Muscle of leg (tissue), 11 donors: Measurements from ENCODE around the gene ZNF282. TPM values are rescaled to one million over a fixed set of nuclear protein-coding genes. Genes with fewer than 3 reads are reported as not detected.
A peak's percentile ranks its signal among the peaks of the same experiment; 100 is the strongest.

Experiments
- DNase-seq: peaks from one replicate; pipeline ENCODE4 v3.0.0; 2013
- H3K27ac ChIP-seq: one replicate; pipeline ENCODE4 v1.5.1; 2013; ENCODE audit warnings: mild to moderate bottlenecking, low read length, control low read depth
- H3K27me3 ChIP-seq: one replicate; pipeline ENCODE4 v1.6.1; 2013; ENCODE audit warnings: low read length; ENCODE audit not compliant: control insufficient read depth, insufficient read depth
- H3K36me3 ChIP-seq: one replicate; pipeline ENCODE4 v1.6.1; 2013; ENCODE audit warnings: low read length; ENCODE audit not compliant: control insufficient read depth, insufficient read depth
- H3K4me1 ChIP-seq: one replicate; pipeline ENCODE4 v1.6.1; 2013; ENCODE audit warnings: low read length; ENCODE audit not compliant: control insufficient read depth, insufficient read depth
- H3K4me3 ChIP-seq: one replicate; pipeline ENCODE4 v1.5.1; 2013; ENCODE audit warnings: low read length, control low read depth
- H3K9me3 ChIP-seq: replicated peaks from 2 replicates; pipeline ENCODE4 v1.6.1; 2013; ENCODE audit warnings: low read depth, low read length; ENCODE audit not compliant: control insufficient read depth
- WGBS: methylation state at CpG from one replicate; pipeline ENCODE4 v1.1.5; 2013; ENCODE audit warnings: missing lambda C conversion rate; ENCODE audit not compliant: insufficient coverage; 5-methylcytosine and 5-hydroxymethylcytosine counted together
- polyA plus RNA-seq, 8 donors: library from polyadenylated mRNA; unstranded; fragments of 120-200 nt; gene quantifications; one replicate each; pipeline versions ENCODE4 v1.2.1 to v1.2.3, GENCODE V29; 2013; ENCODE audit warnings: inconsistent platforms in 1 of 8, low replicate concordance in 1 of 8; ENCODE audit not compliant: insufficient read length in 8 of 8, insufficient read depth in 1 of 8
- total RNA-seq: library from RNA; stranded (reverse); fragments of 120-200 nt; gene quantifications from one replicate; pipeline ENCODE4 v1.2.4, GENCODE V29; 2013

Gene ZNF282
- total and polyA plus RNA-seq, 9 donors, result 13.3 to 20.8 (median 18.8) TPM

- Histone ChIP-seq H3K9me3 (no peaks in the 10 kb centered on the region), H3K27ac (no peak overlapping the region), H3K4me3 (no peak overlapping the region), H3K27me3 (peaks cover 5% of the 10 kb centered on the region), H3K36me3 (no peaks in the 10 kb centered on the region), H3K4me1 (no peaks in the 10 kb centered on the region)
- 100% methylated on average over 1 of the region's 12 CpGs for WGBS
- DNase-seq, result no peak
These were observed 6.6 kb upstream of the ZNF282 start for GRCh38 chr7:149188637-149189259.

GRCh38 chr7:149191851-149192250 is 3.5 kb upstream of the ZNF282 start:
- Histone ChIP-seq H3K36me3 (no peaks in the 10 kb centered on the region), H3K9me3 (no peaks in the 10 kb centered on the region), H3K4me3 (no peak overlapping the region), H3K4me1 (peaks cover 12% of the 10 kb centered on the region), H3K27ac (no peak overlapping the region), H3K27me3 (peaks cover 5% of the 10 kb centered on the region)
- WGBS, result 22% methylated on average over 2 of the region's 5 CpGs
- DNase-seq, result no peak

- Histone ChIP-seq H3K27me3 (peaks cover 3% of the 10 kb centered on the region), H3K4me1 (peaks cover 17% of the 10 kb centered on the region), H3K27ac (peak overlapping the region; percentile 89), H3K4me3 (peak overlapping the region; percentile 91), H3K36me3 (peaks cover 19% of the 10 kb centered on the region), H3K9me3 (no peaks in the 10 kb centered on the region)
- no peak for DNase-seq
- WGBS, result 70% methylated on average over 3 of the region's 4 CpGs
These were observed 557 bp upstream of the ZNF282 start for GRCh38 chr7:149194799-149195179.

- H3K27ac ChIP-seq, result peak overlapping the region; percentile 51
- peaks cover 33% of the 10 kb centered on the region for H3K36me3 ChIP-seq
- H3K9me3 ChIP-seq, result no peaks in the 10 kb centered on the region
- no peak for DNase-seq
- 0% methylated on average over 7 of the region's 17 CpGs for WGBS
- H3K27me3 ChIP-seq, result peaks cover 3% of the 10 kb centered on the region
- H3K4me3 ChIP-seq, result peak overlapping the region; percentile 75
- H3K4me1 ChIP-seq, result peaks cover 17% of the 10 kb centered on the region
These were observed 882 bp downstream of the ZNF282 start for GRCh38 chr7:149196151-149196704.

GRCh38 chr7:149196705-149197171 is 1.4 kb downstream of the ZNF282 start:
- Histone ChIP-seq H3K4me3 (peak overlapping the region; percentile 75), H3K4me1 (peaks cover 17% of the 10 kb centered on the region), H3K9me3 (no peaks in the 10 kb centered on the region), H3K27ac (peak overlapping the region; percentile 20), H3K27me3 (peaks cover under 1% of the 10 kb centered on the region), H3K36me3 (peaks cover 38% of the 10 kb centered on the region)
- 17% methylated on average over 5 of the region's 7 CpGs for WGBS
- DNase-seq, result no peak

GRCh38 chr7:149197675-149198074 is 2.3 kb downstream of the ZNF282 start:
- H3K4me1 ChIP-seq, result peaks cover 17% of the 10 kb centered on the region
- no peaks in the 10 kb centered on the region for H3K9me3 ChIP-seq
- no peak overlapping the region for H3K27ac ChIP-seq
- no peak overlapping the region for H3K4me3 ChIP-seq
- no peak for DNase-seq
- H3K36me3 ChIP-seq, result peaks cover 44% of the 10 kb centered on the region
- no peaks in the 10 kb centered on the region for H3K27me3 ChIP-seq
- WGBS, result 88% methylated on average over 2 of the region's 4 CpGs

- no peaks in the 10 kb centered on the region for H3K27me3 ChIP-seq
- 93% methylated on average over 22 of the region's 22 CpGs for WGBS
- no peak overlapping the region for H3K4me3 ChIP-seq
- DNase-seq, result no peak
- no peak overlapping the region for H3K27ac ChIP-seq
- no peaks in the 10 kb centered on the region for H3K9me3 ChIP-seq
- H3K36me3 ChIP-seq, result peaks cover 50% of the 10 kb centered on the region
- peaks cover 17% of the 10 kb centered on the region for H3K4me1 ChIP-seq
These were observed 2.9 kb downstream of the ZNF282 start for GRCh38 chr7:149198161-149198816.

GRCh38 chr7:149199234-149199995 is 4.1 kb downstream of the ZNF282 start:
- H3K36me3 ChIP-seq, result peaks cover 61% of the 10 kb centered on the region
- H3K27ac ChIP-seq, result no peak overlapping the region
- no peak overlapping the region for H3K4me3 ChIP-seq
- WGBS, result 86% methylated on average over 6 of the region's 6 CpGs
- H3K9me3 ChIP-seq, result no peaks in the 10 kb centered on the region
- H3K27me3 ChIP-seq, result no peaks in the 10 kb centered on the region
- DNase-seq, result no peak
- H3K4me1 ChIP-seq, result peaks cover 17% of the 10 kb centered on the region

- 90% methylated on average over 4 of the region's 6 CpGs for WGBS
- Histone ChIP-seq H3K27ac (no peak overlapping the region), H3K27me3 (no peaks in the 10 kb centered on the region), H3K9me3 (no peaks in the 10 kb centered on the region), H3K4me1 (no peaks in the 10 kb centered on the region), H3K4me3 (no peak overlapping the region), H3K36me3 (peaks cover 85% of the 10 kb centered on the region)
- no peak for DNase-seq
These were observed 7.5 kb downstream of the ZNF282 start for GRCh38 chr7:149202831-149203231.
